Stimulated activated CD8-positive, alpha-beta memory T cell treated with anti-CD3 and anti-CD28 coated beads, Interleukin-4, amount 100 ng/mL, for 4 hours (primary cell): ENCODE data around the gene ITPR1.
"Not testable (repeated sequence)": the region's sequence is repeated elsewhere in the genome, so short reads cannot be mapped to it uniquely, and the experiment has no call there.

Experiments
- DNase-seq, 2 donors: peaks; one replicate each; pipeline ENCODE4 v3.0.0-alpha.2; 2020; ENCODE audit warnings: low read depth in 2 of 2, low spot score in 1 of 2

The ITPR1 gene

GRCh38 chr3:4588466-4588865 lies 95.3 kb downstream of the ITPR1 start:
- DNase-seq: no peak

GRCh38 chr3:4589475-4590097 lies 96.4 kb downstream of the ITPR1 start:
- DNase-seq: no peak

GRCh38 chr3:4590849-4591248 lies 97.7 kb downstream of the ITPR1 start:
- not testable (repeated sequence) for DNase-seq

- DNase-seq: no peak
Observed at GRCh38 chr3:4591669-4592068, 98.5 kb downstream of the ITPR1 start.

GRCh38 chr3:4593014-4593413 lies 99.9 kb downstream of the ITPR1 start:
- no peak for DNase-seq

- no peak for DNase-seq
Observed at GRCh38 chr3:4595710-4596113, 102.6 kb downstream of the ITPR1 start.

- DNase-seq: no peak
Observed at GRCh38 chr3:4596612-4597011, 103.5 kb downstream of the ITPR1 start.

- no peak for DNase-seq
Observed at GRCh38 chr3:4597208-4597985, 104.2 kb downstream of the ITPR1 start.

- not testable (repeated sequence) for DNase-seq
Observed at GRCh38 chr3:4598232-4598631, 105.1 kb downstream of the ITPR1 start.

GRCh38 chr3:4599612-4600011 lies 106.5 kb downstream of the ITPR1 start:
- DNase-seq: no peak

- DNase-seq: no peak
Observed at GRCh38 chr3:4600493-4600892, 107.3 kb downstream of the ITPR1 start.

GRCh38 chr3:4601892-4602291 lies 108.7 kb downstream of the ITPR1 start:
- no peak for DNase-seq

- DNase-seq: no peak
Observed at GRCh38 chr3:4604693-4605092, 111.5 kb downstream of the ITPR1 start.

- DNase-seq: no peak
Observed at GRCh38 chr3:4606911-4607310, 113.8 kb downstream of the ITPR1 start.

- no peak for DNase-seq
Observed at GRCh38 chr3:4613366-4613765, 120.2 kb downstream of the ITPR1 start.

GRCh38 chr3:4614070-4614469 lies 120.9 kb downstream of the ITPR1 start:
- DNase-seq: no peak

GRCh38 chr3:4614927-4615326 lies 121.8 kb downstream of the ITPR1 start:
- DNase-seq: no peak

GRCh38 chr3:4615750-4616149 lies 122.6 kb downstream of the ITPR1 start:
- no peak for DNase-seq

GRCh38 chr3:4623421-4623999 lies 130.4 kb downstream of the ITPR1 start:
- no peak for DNase-seq

- no peak for DNase-seq
Observed at GRCh38 chr3:4627651-4628375, 134.7 kb downstream of the ITPR1 start.

- no peak for DNase-seq
Observed at GRCh38 chr3:4629095-4630007, 136.2 kb downstream of the ITPR1 start.
